GM19043 (cell line): ENCODE data around the gene MICAL3.
"Not testable (repeated sequence)": the region's sequence is repeated elsewhere in the genome, so short reads cannot be mapped to it uniquely, and the experiment has no call there.

Source experiments
- ATAC-seq: cut with Tn5 transposase; IDR thresholded peaks from one replicate; pipeline ENCODE4 v1.9.1; 2021; ENCODE audit warnings: low read depth; ENCODE audit not compliant: unreplicated experiment

Gene MICAL3

DNA sequence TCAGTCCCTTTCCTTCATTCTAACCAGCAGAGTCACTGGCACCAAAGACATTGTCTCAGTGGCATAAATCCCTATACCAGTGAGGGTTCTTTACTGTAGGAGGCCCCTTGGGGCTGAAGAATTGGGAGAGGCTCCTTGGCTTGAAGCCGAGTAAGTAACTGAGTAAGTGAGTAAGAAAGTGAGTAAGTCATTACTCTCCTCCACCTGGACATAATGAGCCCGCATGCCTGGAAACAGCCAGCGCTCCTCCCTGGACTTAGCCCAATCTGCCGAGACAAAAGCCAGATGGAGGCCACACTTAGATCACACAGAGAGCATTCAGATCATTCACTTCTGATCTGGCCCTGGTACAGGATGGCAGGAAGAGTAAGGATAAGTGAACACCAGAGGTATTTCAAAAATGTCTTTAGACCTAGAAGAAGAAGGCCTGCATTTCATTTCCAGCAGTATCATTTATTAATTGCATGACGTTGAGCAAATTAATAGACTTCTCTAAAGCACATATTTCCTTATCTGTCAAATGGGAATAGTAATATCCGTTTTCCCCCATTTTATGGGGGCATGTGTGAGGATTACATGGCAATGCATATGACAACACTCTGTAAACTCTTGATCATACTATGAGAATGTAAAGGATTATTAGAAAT, 8.2 kb upstream of the MICAL3 start:
- ATAC-seq: no peak

DNA sequence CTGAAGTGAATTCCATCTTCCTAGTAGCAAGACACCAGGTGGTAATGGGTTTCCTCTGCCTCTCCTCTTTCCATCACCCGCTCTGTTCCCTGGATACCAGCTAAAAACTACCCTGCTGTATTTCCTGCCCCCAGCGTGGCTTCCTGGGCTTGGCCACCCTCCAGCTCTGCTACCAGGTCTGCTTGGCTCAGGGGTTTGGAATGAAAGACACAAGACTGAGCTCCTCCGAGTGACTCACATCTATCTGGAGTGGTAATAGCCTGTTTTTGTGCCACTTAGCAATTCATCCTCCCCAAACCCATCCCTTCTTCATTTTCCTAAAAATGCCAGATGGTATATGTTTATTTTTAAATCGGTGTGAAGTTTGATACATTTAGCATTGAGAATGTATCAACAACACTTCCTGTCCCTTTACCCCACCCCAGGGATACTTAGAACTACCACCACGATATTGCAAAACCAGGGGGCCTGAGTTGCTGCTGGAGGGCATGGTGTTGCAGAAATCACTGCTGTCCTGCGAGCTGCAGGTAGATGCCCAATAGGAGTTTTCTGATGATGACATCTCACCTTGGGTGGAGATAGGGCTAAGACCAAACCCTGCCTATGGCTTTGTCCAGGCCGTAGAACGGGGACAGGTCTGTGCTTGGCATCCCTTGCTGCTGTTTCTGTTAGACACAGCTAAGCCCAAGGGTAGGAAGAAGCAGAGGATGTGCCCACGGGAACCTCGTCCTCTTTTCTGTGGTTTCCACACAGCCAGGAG, 7.5 kb upstream of the MICAL3 start:
- no peak for ATAC-seq

DNA sequence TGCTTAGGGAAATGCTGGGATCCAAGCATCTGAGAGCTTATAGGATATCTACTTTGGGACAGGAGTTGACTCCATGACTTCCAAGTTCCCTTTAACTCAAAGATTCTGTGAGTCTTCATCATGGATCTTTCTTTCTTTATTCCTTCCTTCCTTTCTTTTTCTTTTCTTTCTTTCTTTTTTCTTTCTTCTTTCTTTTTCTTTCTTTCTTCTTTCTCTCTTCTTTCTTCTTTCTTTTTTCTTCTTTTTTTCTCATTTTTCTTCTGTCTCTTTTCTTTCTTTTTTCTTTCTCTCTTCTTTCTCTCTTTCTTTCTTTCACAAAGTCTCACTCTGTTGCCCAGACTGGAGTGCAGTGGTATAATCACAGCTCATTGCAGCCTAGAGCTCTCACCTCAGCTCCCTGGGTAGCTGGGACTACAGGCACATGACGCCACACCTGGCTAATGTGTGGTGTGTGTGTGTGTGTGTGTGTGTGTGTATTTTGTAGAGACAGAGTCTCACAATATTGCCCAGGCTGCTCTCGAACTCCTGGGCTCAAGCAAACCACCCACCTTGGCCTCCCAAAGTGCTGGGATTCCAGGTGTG, 5.4 kb upstream of the MICAL3 start:
- no peak for ATAC-seq

DNA sequence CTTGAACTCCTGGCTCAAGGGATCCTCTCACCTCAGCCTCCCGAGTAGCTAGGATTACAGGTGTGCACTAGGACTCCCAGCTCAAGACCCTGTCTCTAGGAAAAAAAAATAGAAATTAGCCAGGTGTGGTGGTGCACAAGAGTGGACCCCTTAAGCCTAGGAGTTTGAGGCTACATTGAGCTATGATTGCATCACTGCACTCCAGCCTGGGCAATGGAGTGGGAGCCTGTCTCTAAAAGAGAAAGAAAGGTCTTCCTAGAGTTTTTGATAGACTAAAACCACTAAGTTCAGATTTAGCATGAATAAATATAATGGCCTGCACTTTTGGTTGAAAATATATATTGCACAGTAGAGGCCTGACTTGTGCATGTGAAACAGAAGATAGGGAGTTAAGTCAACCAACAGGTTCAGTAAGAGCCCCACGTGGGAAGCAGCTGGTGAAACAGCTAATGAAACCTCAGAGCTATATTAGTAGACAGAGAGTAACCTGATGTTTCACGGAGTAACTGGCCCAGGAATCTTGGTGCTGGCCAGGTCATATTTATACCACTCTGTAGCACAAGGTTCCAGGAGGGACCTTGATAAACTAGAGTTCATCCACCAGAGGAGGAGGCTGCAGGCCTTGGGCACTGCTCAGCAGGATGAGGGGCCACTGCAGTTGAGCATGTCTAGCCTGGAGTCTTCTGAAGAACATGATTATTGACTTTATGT, 4.6 kb upstream of the MICAL3 start:
- no peak for ATAC-seq

DNA sequence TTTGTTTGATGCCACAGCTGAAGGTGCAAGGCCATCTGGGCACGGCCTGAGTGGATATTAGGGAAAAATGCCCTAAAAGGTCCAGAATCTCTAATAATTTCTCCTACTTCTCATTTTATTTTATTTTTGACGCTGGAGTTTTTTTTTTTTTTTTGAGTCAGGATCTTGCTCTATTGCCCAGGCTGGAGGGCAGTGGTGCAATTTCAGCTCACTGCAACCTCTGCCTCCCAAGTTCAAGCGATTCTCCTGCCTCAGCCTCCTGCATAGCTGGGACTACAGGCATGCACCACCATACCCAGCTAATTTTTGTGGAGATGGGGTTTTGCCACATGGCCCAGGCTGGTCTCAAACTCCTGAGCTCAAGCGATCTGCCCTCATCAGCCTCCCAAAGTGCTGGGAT, 1.5 kb upstream of the MICAL3 start:
- ATAC-seq: not testable (repeated sequence)

DNA sequence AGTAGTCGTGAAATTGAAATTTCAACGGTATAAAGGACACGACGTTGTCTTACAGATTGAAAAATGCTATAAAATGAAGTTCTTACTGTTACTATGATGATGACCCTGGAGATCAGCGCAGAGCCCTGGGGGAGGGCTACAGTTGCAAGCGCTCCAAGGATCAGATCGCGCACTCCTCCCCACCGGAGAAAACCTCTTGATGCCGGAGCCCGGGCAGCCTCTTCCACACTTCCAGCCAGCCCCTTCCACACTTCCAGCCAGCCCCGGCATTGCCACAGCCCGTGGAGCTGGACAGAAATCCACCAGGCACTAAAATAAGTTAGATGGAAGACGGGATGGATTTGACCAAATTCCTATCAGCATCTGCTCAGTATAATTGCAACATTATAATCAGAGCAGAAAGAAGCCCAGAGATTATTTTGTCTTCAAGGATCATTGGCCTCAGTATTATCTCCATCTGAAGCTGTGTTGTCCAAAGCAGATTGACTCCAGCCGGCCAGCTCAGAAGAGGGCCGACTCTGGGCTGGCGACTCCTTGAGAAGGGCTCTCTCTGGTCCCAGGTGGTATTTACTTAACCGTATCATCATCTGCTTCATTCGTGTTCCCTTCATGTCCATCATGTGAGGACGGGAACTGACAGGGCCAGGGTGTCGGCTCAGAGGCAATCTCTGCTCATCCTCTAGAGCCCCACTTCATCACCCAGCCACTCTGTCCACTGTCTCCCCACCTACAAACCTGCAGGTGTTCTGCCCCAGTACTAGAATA, 777 bp upstream of the MICAL3 start:
- no peak for ATAC-seq

DNA sequence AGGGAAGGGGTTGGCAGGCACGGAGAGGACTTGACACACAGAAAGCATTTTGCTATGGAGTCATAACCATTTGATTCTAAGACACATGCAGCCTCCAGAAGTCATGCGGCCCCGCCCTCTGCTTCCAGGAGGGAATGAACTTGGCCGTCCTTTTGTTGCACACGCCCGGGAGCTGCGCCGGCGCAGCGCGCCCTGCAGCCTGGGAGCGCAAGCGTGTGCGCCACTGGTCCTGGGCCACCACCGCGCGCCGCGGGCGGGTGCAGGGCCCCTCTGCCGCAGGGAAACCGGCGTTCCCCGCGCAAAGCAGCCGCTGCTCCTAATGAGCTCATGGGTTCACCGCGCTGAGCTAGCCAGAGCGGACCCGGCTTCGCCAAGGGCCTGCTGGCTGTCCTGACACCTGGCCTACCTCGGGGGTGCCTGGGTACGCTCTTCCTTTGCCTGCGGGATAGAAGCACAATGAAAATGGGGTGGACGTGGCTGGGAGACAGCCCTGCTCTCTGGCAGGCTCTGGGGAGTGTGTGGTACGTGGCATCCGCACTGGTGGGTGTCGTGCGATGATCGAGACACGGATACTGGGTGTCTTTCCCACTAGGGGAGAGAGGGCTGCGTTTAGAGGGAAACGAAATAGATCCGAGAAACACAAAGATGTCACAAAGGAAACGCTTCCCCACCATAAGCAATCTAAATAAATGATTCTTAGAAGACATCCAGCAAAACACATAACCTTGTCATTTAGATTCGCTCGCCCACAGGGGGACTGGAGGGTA, 669 bp downstream of the MICAL3 start:
- ATAC-seq: no peak

DNA sequence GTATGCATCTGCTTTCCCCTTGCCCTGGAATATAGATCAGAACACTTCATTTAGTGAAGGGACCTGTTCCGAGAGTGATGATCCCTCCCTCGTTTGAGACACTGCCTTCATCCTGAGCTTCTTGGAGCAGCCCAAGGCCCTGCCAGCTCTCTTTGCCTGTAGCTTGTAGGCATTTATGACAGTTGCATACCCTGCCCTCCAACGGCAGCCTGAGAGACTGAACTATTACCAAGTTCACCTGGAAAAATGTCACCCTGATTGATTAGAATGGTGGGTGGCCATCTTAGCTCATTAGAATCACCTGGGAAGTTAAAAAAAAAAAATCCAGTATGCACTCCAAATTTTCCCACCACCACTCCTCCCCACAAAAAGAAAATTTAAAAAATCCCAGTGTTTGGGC, 1.5 kb downstream of the MICAL3 start:
- ATAC-seq: no peak

DNA sequence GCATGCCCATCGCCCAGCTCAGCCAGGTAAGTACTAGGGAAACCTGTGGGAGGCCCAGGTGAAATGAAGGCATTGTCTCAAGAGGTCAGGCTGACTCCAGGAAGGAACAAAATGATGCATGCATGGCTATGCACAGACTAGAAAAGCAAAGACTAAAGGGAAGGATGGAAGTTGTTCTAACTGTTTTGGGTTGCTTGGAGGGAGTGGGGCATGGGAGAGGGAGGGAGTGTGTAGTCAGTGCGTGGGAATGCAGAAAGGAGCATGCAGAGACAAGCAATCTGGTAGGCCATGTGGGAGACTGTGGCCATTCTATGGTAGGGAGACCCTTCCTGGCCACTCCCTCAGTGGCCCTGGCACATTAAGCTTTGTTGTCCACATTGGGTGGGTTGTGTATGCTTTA, 2.9 kb downstream of the MICAL3 start:
- ATAC-seq: no peak

DNA sequence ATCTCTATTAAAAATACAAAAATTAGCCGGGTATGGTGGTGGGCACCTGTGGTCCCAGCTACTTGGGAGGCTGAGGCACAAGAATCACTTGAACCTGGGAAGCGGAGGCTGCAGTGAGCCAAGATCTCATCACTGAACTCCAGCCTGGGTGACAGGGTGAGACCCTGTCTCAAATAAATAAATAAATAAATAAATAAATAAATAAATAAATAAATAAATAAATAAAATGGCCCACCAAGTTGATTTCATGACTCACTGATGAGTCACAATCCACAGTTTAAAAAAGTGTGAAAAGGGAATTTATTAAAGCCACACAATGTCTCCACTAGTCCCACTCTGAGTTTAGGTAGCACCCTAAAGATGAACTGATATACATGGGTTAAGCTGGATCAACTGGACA, 3.6 kb downstream of the MICAL3 start:
- ATAC-seq: not testable (repeated sequence)

DNA sequence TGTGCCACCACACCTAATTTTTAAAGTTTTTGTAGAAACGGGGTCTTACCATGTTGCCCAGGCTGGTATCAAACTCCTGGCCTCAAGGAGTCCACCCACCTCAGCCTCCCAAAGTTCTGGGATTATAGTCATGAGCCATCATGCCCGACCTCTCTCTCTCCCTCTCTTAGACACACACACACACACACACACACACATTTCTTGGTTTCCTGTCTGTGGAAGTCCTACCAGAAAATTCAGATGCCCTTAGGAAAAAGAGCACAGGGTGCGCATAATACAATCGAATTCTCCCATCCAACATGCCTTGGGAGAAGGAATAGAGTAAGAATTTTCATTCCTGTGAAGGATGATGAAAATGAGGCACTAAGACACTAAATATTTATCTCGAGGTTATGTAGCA, 10.4 kb downstream of the MICAL3 start:
- no peak for ATAC-seq

DNA sequence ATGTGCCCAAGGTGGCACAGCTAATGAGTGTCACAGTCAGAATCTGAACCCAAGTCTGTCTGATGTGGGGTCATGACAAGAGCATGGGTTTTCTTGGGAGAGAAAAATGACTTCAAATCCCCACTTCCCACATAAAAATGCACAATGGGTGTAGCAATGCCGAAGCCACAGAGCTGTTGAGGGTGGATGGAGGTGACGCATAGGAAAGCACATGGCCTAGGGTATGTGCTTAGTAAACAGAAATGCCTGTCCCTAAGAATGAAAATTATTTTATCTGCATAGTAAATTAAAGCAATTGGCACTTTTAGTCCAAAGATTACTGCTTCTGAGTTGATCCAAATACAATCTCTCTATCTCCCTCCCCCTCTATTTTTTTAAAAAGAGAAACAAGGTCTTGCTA, 10.9 kb downstream of the MICAL3 start:
- no peak for ATAC-seq

DNA sequence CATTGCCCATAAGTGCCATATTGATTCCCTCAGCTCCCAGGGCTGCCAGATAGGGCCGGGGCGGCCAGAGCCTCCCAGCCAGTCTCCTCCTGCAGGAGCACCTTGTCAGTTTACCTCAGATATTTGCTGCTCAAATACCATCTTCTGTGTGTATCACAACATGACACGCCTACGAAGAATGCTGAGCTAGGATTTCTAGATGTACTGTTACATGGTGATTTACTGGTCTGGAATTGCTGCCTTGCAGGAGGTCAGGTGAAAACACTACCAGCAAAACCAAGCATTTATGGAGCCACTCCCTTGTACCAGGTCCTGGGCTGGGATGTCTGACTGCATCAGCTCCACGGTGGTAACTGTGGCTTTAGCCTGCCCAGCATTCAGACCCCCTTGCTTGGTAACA, 11.8 kb downstream of the MICAL3 start:
- ATAC-seq: no peak

DNA sequence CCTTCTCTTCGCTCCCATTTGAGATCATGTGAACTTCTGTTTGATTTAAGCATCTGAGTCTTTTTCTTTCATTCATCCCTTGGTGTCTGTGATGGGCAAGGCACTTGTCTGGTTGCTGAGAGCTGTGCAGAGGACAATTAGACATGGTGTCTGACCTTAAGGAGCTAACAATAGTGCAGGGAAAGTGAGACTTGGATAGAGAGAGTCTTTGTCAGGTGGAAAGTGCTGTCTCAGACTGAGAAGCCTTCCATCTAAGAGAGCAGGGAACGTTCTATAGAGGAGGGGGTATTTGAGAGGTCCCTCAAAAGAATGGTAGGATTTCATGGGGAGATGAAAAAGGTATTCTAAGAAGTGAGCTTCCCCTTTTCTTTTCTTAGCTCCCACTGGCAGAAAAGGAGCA, 14.1 kb downstream of the MICAL3 start:
- ATAC-seq: no peak

DNA sequence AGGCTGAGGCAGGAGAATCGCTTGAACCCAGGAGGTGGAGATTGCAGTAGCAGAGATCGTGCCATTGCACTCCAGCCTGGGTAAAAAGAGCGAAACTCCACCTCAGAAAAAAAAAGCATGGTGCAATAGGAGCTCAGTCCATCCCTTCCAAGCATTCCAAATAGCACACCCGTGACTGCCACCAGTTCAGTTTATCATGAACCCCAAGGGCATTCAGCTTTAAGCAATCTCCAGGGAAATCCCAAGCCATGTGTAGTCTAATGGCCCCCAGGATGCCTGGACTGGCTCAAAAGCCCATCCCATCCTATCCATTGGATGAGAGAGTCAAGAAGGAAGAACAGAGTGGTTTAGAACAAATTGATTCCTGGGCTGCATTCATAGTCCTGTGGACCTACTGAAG, 16.2 kb downstream of the MICAL3 start:
- no peak for ATAC-seq

DNA sequence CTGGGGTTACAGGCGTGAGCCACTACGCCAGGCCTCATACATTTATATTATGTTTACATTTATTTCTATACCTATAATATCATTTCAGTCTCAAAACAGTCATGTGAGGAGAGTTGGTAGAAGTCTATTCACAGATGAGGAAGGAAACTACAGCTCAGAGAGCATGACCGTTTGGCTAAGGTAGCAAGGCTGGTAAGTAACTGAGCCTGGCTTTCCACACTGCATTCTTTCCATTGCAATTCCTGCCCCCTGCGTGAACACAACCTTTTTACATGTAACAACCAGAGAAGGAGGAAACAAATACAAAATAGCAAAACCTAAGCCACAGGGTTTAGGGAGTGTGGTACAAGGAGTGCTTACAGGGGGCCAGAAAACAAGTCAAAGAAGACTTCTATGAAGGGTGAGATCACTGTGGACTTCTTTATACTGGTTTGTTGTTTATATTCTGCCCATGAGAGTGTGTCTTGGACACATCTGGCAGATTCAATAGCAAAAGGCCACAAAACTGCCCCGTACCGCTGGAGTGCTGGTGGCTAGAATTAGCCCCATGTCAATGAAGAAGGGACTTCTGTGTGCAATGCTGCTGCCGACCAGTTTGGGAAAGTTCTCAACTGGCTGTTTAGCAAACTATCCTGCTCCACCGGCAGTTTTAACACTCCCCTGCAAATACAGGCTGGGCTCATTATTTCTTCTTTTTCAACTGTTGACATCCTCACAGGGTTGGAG, 19.0 kb downstream of the MICAL3 start:
- ATAC-seq: no peak

DNA sequence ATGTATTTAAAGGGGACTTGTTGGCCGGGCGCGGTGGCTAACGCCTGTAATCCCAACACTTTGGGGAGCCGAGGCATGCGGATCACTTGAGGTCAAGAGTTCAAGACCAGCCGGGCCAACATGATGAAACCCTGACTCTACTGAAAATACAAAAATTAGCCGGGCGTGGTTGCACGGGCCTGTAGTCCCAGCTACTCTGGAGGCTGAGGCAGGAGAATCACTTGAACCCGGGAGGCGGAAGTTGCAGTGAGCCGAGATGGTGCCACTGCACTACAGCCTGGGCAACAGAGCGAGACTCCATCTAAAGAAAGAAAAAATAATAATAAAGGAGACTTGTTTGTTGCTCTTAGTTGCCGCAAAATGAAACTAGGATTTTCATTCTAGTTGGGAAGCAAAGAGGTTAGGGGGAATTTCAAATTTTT, 22.5 kb downstream of the MICAL3 start:
- ATAC-seq: not testable (repeated sequence)

DNA sequence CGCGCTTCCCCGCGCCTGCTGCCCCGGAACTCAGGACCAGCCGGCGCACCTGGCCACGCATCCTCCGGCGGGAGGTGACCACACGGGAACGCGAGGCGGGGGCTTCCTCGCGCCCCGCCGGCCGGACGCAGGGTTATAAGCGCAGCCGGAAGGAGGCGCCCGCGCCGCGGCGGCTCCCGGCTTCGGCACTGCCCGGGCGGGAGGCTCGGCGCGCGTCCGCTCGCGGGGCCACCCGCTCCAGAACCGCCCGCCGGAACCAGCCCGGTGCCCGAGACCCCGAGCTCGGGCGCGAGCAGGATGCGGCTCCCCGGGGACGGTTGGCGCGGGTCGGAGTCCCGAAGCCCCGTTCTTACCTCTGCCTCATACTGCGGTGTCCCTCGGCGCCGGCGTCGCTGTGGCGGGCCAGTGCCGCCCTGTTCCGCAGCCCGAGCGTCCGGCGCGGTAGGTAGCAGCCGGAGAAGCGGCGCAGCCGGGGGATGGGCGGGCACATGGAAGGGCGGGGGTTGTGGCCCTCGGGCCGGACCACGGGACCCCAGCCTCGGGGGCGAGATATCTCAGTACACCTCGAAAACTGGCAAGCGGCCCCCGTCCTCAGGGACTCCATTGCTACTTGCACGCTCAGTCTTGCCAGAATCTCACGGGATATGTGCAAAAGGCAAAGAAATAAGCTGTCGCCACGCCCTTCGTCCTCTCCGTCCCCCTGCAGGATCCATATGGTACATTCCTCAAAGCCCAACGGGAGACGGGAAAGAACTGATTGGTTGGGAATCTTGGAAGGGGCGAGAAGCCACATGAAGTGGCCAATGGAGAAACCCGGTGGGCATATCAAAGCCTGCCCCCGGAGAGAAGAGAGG, 23.1 kb downstream of the MICAL3 start:
- ATAC-seq: no peak
